ENCODE measurements around the gene SYT7.

Gene SYT7

DNA sequence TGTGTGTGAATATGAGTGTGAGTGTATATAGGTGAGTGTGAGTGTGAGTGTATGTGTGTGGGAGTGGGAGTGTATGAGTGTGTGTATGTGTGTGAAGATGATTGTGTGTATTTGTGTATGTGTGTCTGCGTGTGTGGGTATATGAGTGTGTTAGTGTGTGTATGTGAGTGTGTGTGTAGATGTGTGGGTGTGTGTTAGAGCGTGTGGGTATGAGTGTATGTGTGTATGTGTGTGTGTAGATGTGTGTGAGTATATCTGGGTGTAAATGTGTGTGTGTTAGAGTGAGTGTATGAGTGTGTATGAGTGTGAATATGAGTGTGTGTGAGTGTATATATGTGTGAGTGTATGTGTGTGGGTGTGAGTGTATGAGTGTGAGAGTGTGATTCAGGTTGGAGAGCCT lies 83.4 kb downstream of the SYT7 start:
- H3K27me3 ChIP-seq (ENCODE audit: insufficient read depth, low read length, poor library complexity): no peaks in the 10 kb centered on the region
- H3K79me2 ChIP-seq (ENCODE audit: insufficient read depth, low read length): no peaks in the 10 kb centered on the region
- H4K20me1 ChIP-seq (ENCODE audit: insufficient read depth, low read length): no peaks in the 10 kb centered on the region; the same call in 1 of the 2 replicates
- ATAC-seq (ENCODE audit: insufficient read depth, low read depth) (no peak), DNase-seq (no peak)
- no peak overlapping the region for H3K27ac ChIP-seq (ENCODE audit: low read length)
- no peaks in the 10 kb centered on the region for H3K9me3 ChIP-seq (ENCODE audit: insufficient read depth, low read length, severe bottlenecking)
- H2AFZ ChIP-seq (ENCODE audit: low read depth, low read length): no peak overlapping the region
- no peak overlapping the region for H3K9ac ChIP-seq (ENCODE audit: low read depth, low read length)
- H3K36me3 ChIP-seq (ENCODE audit: insufficient read depth, low read length): no peaks in the 10 kb centered on the region
- no peak overlapping the region for H3K4me3 ChIP-seq (ENCODE audit: low read depth in 1 of 2, low read length in 2 of 2)
- TF ChIP-seq, protein P1, sequence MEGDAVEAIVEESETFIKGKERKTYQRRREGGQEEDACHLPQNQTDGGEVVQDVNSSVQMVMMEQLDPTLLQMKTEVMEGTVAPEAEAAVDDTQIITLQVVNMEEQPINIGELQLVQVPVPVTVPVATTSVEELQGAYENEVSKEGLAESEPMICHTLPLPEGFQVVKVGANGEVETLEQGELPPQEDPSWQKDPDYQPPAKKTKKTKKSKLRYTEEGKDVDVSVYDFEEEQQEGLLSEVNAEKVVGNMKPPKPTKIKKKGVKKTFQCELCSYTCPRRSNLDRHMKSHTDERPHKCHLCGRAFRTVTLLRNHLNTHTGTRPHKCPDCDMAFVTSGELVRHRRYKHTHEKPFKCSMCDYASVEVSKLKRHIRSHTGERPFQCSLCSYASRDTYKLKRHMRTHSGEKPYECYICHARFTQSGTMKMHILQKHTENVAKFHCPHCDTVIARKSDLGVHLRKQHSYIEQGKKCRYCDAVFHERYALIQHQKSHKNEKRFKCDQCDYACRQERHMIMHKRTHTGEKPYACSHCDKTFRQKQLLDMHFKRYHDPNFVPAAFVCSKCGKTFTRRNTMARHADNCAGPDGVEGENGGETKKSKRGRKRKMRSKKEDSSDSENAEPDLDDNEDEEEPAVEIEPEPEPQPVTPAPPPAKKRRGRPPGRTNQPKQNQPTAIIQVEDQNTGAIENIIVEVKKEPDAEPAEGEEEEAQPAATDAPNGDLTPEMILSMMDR (IDR thresholded peaks at IDR 0.05; ENCODE audit: borderline replicate concordance, extremely low read depth, low read length, poor library complexity, severe bottlenecking): no peak
- TF ChIP-seq EZH2 (IDR thresholded peaks at IDR 0.05; ENCODE audit: borderline replicate concordance, low read depth, low read length, severe bottlenecking): no peak
- no peak overlapping the region for H3K4me2 ChIP-seq (ENCODE audit: insufficient read depth, low read length)
- H3K4me1 ChIP-seq (ENCODE audit: insufficient read depth, low read length): no peaks in the 10 kb centered on the region

DNA sequence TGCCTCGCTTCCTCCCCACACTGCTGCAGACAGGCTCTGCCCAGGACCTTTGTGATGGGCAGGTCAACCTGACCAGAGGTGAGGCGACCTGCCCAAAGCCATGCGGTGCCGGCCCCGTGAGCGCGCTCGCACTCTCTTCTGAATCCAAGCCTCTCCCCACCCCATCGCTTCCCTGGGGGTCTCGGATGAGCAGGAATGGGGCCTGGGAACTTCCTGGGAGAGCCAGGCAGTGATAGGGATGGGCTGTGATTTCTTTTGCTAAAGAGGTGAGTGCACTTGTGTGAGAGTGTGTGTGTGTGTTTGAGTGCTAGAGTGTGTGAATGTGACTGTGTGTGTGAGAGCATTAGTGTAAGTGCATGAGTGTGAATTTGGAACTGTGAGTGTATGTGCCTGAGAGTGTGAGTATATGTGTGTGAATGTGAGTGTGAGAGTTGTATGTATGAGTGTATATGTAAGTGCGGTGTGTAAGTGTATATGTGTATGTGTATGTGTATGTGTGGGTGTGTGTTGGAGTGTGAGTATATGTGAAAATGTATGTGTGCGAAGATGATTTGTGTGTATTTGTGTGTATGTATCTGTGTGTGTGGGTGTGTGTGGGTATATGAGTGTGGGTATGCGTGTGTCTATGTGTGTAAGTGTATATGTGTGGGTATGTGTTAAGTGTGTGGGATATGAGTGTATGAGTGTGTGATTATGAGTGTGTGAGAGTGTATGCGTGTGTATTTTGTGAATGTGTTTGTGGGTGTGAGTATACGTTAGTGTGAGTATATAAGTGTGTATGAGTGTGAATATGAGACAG lies 84.1 kb downstream of the SYT7 start:
- no peak overlapping the region for H3K4me3 ChIP-seq (ENCODE audit: low read depth in 1 of 2, low read length in 2 of 2)
- H4K20me1 ChIP-seq (ENCODE audit: insufficient read depth, low read length): no peaks in the 10 kb centered on the region; the same call in 1 of the 2 replicates
- H3K4me2 ChIP-seq (ENCODE audit: insufficient read depth, low read length): no peak overlapping the region
- H3K4me1 ChIP-seq (ENCODE audit: insufficient read depth, low read length): no peaks in the 10 kb centered on the region
- H3K36me3 ChIP-seq (ENCODE audit: insufficient read depth, low read length): no peaks in the 10 kb centered on the region
- ATAC-seq (ENCODE audit: insufficient read depth, low read depth): no peak
- TF ChIP-seq EZH2 (IDR thresholded peaks at IDR 0.05; ENCODE audit: borderline replicate concordance, low read depth, low read length, severe bottlenecking): no peak
- TF ChIP-seq, protein P1 (IDR thresholded peaks at IDR 0.05; ENCODE audit: borderline replicate concordance, extremely low read depth, low read length, poor library complexity, severe bottlenecking): no peak
- H3K27ac ChIP-seq (ENCODE audit: low read length): no peak overlapping the region
- H2AFZ ChIP-seq (ENCODE audit: low read depth, low read length): no peak overlapping the region
- no peak for DNase-seq
- H3K27me3 ChIP-seq (ENCODE audit: insufficient read depth, low read length, poor library complexity): no peaks in the 10 kb centered on the region
- H3K9me3 ChIP-seq (ENCODE audit: insufficient read depth, low read length, severe bottlenecking): no peaks in the 10 kb centered on the region
- H3K79me2 ChIP-seq (ENCODE audit: insufficient read depth, low read length): no peaks in the 10 kb centered on the region
- no peak overlapping the region for H3K9ac ChIP-seq (ENCODE audit: low read depth, low read length)

DNA sequence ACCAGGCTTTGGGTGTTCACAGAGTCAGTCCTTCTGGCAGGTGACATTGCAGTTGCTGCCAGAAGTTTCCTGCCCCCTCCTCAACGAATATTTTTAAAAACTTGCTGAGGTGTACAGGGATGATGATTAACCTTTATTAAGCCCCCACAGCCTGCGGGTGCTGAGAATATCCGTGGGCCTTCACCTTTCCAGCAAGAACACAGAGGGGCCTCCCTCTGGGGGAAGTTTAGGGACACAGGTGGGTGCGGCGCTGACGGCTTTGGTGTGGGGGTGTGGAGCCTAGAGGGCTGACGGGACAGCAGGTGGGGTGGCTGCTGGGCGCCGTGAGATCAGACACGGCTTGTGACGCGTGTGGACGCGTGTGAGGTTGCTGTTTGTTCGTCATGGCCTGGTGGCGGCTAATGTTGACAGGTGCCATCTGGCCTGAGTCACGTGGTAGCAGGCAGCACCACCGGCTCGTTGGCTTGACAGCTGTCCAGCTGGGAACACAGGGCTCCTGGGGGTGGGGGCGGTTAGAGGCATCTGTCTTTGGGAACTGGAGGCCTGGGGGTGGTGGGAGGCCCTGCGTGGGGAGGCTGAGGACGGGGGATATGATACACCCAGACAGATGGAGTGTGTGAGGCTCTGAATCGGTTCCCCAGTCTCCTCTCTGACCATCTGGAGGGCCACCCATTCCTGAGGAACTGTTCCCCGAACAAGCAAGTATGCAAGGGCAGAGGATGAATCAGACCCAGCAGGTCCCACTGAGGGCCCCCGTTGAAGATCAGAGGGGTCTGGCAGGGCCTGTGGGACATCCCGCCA lies 84.9 kb downstream of the SYT7 start:
- H3K4me1 ChIP-seq (ENCODE audit: insufficient read depth, low read length): no peaks in the 10 kb centered on the region
- no peak overlapping the region for H3K9ac ChIP-seq (ENCODE audit: low read depth, low read length)
- ATAC-seq (ENCODE audit: insufficient read depth, low read depth) (no peak), DNase-seq (no peak)
- no peaks in the 10 kb centered on the region; the same call in 1 of the 2 replicates for H4K20me1 ChIP-seq (ENCODE audit: insufficient read depth, low read length)
- no peak overlapping the region for H3K4me3 ChIP-seq (ENCODE audit: low read depth in 1 of 2, low read length in 2 of 2)
- H3K36me3 ChIP-seq (ENCODE audit: insufficient read depth, low read length): no peaks in the 10 kb centered on the region
- no peak overlapping the region for H3K4me2 ChIP-seq (ENCODE audit: insufficient read depth, low read length)
- H3K27me3 ChIP-seq (ENCODE audit: insufficient read depth, low read length, poor library complexity): no peaks in the 10 kb centered on the region
- H2AFZ ChIP-seq (ENCODE audit: low read depth, low read length): no peak overlapping the region
- no peak overlapping the region for H3K27ac ChIP-seq (ENCODE audit: low read length)
- TF ChIP-seq, protein P1 (IDR thresholded peaks at IDR 0.05; ENCODE audit: borderline replicate concordance, extremely low read depth, low read length, poor library complexity, severe bottlenecking): no peak
- no peak for TF ChIP-seq EZH2 (IDR thresholded peaks at IDR 0.05; ENCODE audit: borderline replicate concordance, low read depth, low read length, severe bottlenecking)
- no peaks in the 10 kb centered on the region for H3K9me3 ChIP-seq (ENCODE audit: insufficient read depth, low read length, severe bottlenecking)
- H3K79me2 ChIP-seq (ENCODE audit: insufficient read depth, low read length): no peaks in the 10 kb centered on the region

All from DND-41 (cell line).